Neural cell (in vitro differentiated cells): Measurements from ENCODE around the gene ADGRE2.

Source experiments
- CTCF ChIP-seq: fragments of 450-650 bp; IDR thresholded peaks from 2 replicates; pipeline ENCODE4 v1.5.1; 2014; ENCODE audit warnings: antibody characterized with exemption, mild to moderate bottlenecking, moderate library complexity; ENCODE audit not compliant: poor library complexity, severe bottlenecking
- EP300 ChIP-seq: fragments of 450-650 bp; conservative IDR thresholded peaks from 2 replicates; pipeline ENCODE4 v1.6.1; 2014; ENCODE audit warnings: antibody characterized with exemption, mild to moderate bottlenecking, moderate library complexity; ENCODE audit not compliant: poor library complexity, severe bottlenecking
- EZH2 ChIP-seq: fragments of 200-600, 300-800 bp; shearing (Covaris generic), sonication (generic); IDR thresholded peaks from 2 replicates; pipeline ENCODE4 v1.6.1; 2014; ENCODE audit warnings: antibody characterized with exemption, low read length, borderline replicate concordance, mild to moderate bottlenecking; ENCODE audit not compliant: insufficient read depth, poor library complexity, severe bottlenecking
- MXI1 ChIP-seq: fragments of 450-650 bp; conservative IDR thresholded peaks from 2 replicates; pipeline ENCODE4 v1.6.1; 2014; ENCODE audit warnings: antibody characterized with exemption, mild to moderate bottlenecking; ENCODE audit not compliant: poor library complexity, severe bottlenecking
- POLR2AphosphoS5 ChIP-seq: IDR thresholded peaks from 2 replicates; pipeline ENCODE4 v1.6.1; 2012
- RAD21 ChIP-seq: fragments of 450-650 bp; conservative IDR thresholded peaks from 2 replicates; pipeline ENCODE4 v1.6.1; 2014; ENCODE audit warnings: antibody characterized with exemption, mild to moderate bottlenecking, moderate library complexity
- REST ChIP-seq: IDR thresholded peaks from 2 replicates; pipeline ENCODE4 v1.6.1; 2012; ENCODE audit warnings: borderline replicate concordance
- SMC3 ChIP-seq: fragments of 450-650 bp; conservative IDR thresholded peaks from 2 replicates; pipeline ENCODE4 v1.6.1; 2014; ENCODE audit warnings: antibody characterized with exemption, mild to moderate bottlenecking, moderate library complexity; ENCODE audit not compliant: poor library complexity
- TAF1 ChIP-seq: IDR thresholded peaks from 2 replicates; pipeline ENCODE4 v1.6.1; 2012; ENCODE audit warnings: low read depth

DNA sequence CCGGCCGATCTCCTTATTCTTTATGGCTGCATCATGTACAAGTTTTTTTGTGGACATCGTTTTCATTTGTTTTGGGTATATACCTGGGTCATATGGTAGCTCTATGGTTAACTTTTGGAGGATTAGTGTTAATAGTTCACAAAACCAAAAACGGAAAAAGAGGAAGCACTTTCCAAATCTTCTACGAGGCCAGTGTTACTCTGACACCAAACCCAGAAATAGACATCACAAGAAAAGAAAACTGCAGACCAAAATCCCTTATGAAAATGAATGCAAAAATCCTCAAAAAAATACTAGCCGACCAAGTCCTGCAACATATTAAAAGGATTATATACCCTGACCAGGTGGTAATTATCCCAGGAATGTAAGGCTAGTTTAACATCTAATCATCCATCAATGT lies 29.8 kb downstream of the ADGRE2 start:
- no peak for TF ChIP-seq CTCF
- no peak for TF ChIP-seq SMC3
- TF ChIP-seq TAF1 = no peak
- TF ChIP-seq RAD21 = no peak
- no peak for TF ChIP-seq EP300
- no peak for TF ChIP-seq REST
- TF ChIP-seq POLR2AphosphoS5 = no peak
- no peak for TF ChIP-seq EZH2
- no peak for TF ChIP-seq MXI1
